K562 (cell line): ENCODE data around the gene NMB. TPM values are rescaled to one million over a fixed set of nuclear protein-coding genes. Genes with fewer than 3 reads are reported as not detected.

Source experiments
- ATAC-seq: fragments of 200-7000 bp; cut with Tn5 transposase; 3 replicates; pipeline ENCODE4 v1.9.1; 2020; ENCODE audit warnings: moderate library complexity
- BruUV-seq: library from RNA; stranded (reverse); fragments of 400-500 nt; replicated peaks from 2 replicates; lab custom pipeline; 2021; lab: Mats Ljungman, UMichigan
- CTCF ChIA-PET: fragments of 300-600 bp; formaldehyde crosslinking; extraction: SDS; loops from one replicate; lab custom pipeline; 2021; ENCODE audit warnings: low intra/inter-chr PET ratio; lab: Yijun Ruan, JAX
- POLR2A ChIA-PET: fragments of 300-600, 350-650 bp; sonication (Branson Sonifier 250); formaldehyde crosslinking; extraction: SDS; loops from one replicate; lab custom pipeline; 2021; ENCODE audit warnings: antibody characterized with exemption, inconsistent platforms; lab: Yijun Ruan, JAX
- DNase-seq, 4 experiments: peaks; one replicate each; pipeline versions ENCODE4 v3.0.0 to v3.0.0-alpha.2; 2011 to 2018; ENCODE audit warnings: low spot score in 3 of 4, mixed read lengths in 3 of 4; ENCODE audit errors: extremely low read depth in 1 of 4
- FAIRE-seq: peaks from 2 replicates; lab custom pipeline; 2011; peaks lifted over from hg19 to GRCh38; lab: Jason Lieb, UNC
- H2AFZ ChIP-seq: 2 replicates; pipeline ENCODE4 v1.6.0; 2011; ENCODE audit warnings: low read depth, low read length, control low read depth, inconsistent platforms
- H3K27ac ChIP-seq: fragments of 200-600 bp; 3 replicates; pipeline ENCODE4 v1.8.0; 2011; ENCODE audit warnings: low read depth, mild to moderate bottlenecking, control low read depth, inconsistent platforms, low read length, moderate library complexity, mixed read lengths; ENCODE audit errors: extremely low read depth
- H3K27me3 ChIP-seq, 2 experiments: fragments of 300-600 bp in 1 of 2; 2 replicates in 1 of 2; 3 replicates in 1 of 2; pipeline versions ENCODE4 v1.6.0 to v1.8.0; 2011; ENCODE audit warnings: inconsistent platforms in 2 of 2, low read length in 2 of 2, mild to moderate bottlenecking in 1 of 2, mixed read lengths in 1 of 2, moderate library complexity in 1 of 2; ENCODE audit not compliant: control insufficient read depth in 2 of 2, insufficient read depth in 2 of 2
- H3K36me3 ChIP-seq: fragments of 300-600 bp; 3 replicates; pipeline ENCODE4 v1.8.0; 2011; ENCODE audit warnings: mild to moderate bottlenecking, low read length, inconsistent platforms; ENCODE audit not compliant: control insufficient read depth, insufficient read depth
- H3K4me1 ChIP-seq, 2 experiments: fragments of 200-600 bp in 1 of 2; replicated peaks in 1 of 2; 2 replicates in 1 of 2; 3 replicates in 1 of 2; pipeline versions ENCODE4 v1.5.1 to v1.8.0; 2011; ENCODE audit warnings: inconsistent platforms in 2 of 2, low read length in 2 of 2, mild to moderate bottlenecking in 1 of 2, mixed read lengths in 1 of 2, moderate library complexity in 1 of 2; ENCODE audit not compliant: control insufficient read depth in 2 of 2, insufficient read depth in 2 of 2
- H3K4me2 ChIP-seq: 2 replicates; pipeline ENCODE4 v1.6.1; 2011; ENCODE audit warnings: low read length, control low read depth, inconsistent platforms, mixed read lengths; ENCODE audit not compliant: insufficient read depth
- H3K4me3 ChIP-seq: fragments of 200-600 bp; sonication (generic), shearing (Covaris generic); 2 replicates; pipeline ENCODE4 v1.5.1; 2016; ENCODE audit warnings: control low read depth, inconsistent platforms
- H3K79me2 ChIP-seq: fragments of 200-600 bp; 3 replicates; pipeline ENCODE4 v1.8.0; 2011; ENCODE audit warnings: low read length, inconsistent platforms; ENCODE audit not compliant: control insufficient read depth, insufficient read depth
- H3K9ac ChIP-seq, 2 experiments: 2 replicates each; pipeline versions ENCODE4 v1.6.0 to v1.6.1; 2011; ENCODE audit warnings: low read depth in 2 of 2, low read length in 2 of 2, control low read depth in 1 of 2, inconsistent platforms in 1 of 2, mild to moderate bottlenecking in 1 of 2, mixed read lengths in 1 of 2; ENCODE audit not compliant: insufficient read depth in 1 of 2
- H3K9me1 ChIP-seq: one replicate; pipeline ENCODE4 v1.6.0; 2011; ENCODE audit warnings: inconsistent platforms, mild to moderate bottlenecking, low read length, moderate library complexity; ENCODE audit not compliant: control insufficient read depth, insufficient read depth
- H3K9me3 ChIP-seq: replicated peaks from 2 replicates; pipeline ENCODE4 v1.5.1; 2011; ENCODE audit warnings: low read depth, low read length, inconsistent platforms; ENCODE audit not compliant: control insufficient read depth, insufficient read depth
- H4K20me1 ChIP-seq: replicated peaks from 2 replicates; pipeline ENCODE4 v1.6.1; 2011; ENCODE audit warnings: low read length, inconsistent platforms, mixed read lengths; ENCODE audit not compliant: control insufficient read depth, insufficient read depth
- CEBPZ ChIP-seq: fragments of 150-350 bp; IDR thresholded peaks from 2 replicates; pipeline ENCODE4 v1.6.1; 2014; ENCODE audit warnings: low read depth, mild to moderate bottlenecking, low read length, borderline replicate concordance
- FOXK2 ChIP-seq, 2 experiments: fragments of 450-650 bp; IDR thresholded peaks in 1 of 2; conservative IDR thresholded peaks in 1 of 2; 2 replicates each; pipeline ENCODE4 v1.6.1; 2016; ENCODE audit warnings: low read depth in 2 of 2, mild to moderate bottlenecking in 1 of 2
- HNRNPK ChIP-seq: fragments of 200-400 bp; formaldehyde crosslinking; IDR thresholded peaks from one replicate; pipeline ENCODE4 v1.6.1; 2018; ENCODE audit warnings: mild to moderate bottlenecking, low read depth, low read length; ENCODE audit not compliant: poor library complexity, severe bottlenecking
- NONO ChIP-seq, 2 experiments: fragments of 200-400 bp in 1 of 2; fragments of 450-650 bp in 1 of 2; formaldehyde crosslinking in 1 of 2; IDR thresholded peaks; 2 replicates each; pipeline ENCODE4 v1.6.1; 2017; ENCODE audit warnings: low read depth in 2 of 2, mild to moderate bottlenecking in 2 of 2, moderate library complexity in 2 of 2, low read length in 1 of 2
- RAD21 ChIP-seq, 2 experiments: fragments of 250-450 bp in 1 of 2; fragments of 450-650 bp in 1 of 2; sonication (Bioruptor Pico) in 1 of 2; formaldehyde crosslinking in 1 of 2; IDR thresholded peaks in 1 of 2; conservative IDR thresholded peaks in 1 of 2; 2 replicates each; pipeline versions ENCODE4 v1.4.0 to v1.8.0; 2020 to 2022; ENCODE audit warnings: mild to moderate bottlenecking in 2 of 2, moderate library complexity in 1 of 2
- SOX6 ChIP-seq: fragments of 450-650 bp; IDR thresholded peaks from 2 replicates; pipeline ENCODE4 v1.6.1; 2014; ENCODE audit warnings: mild to moderate bottlenecking
- ZNF239 ChIP-seq: fragments of 250-450 bp; sonication (Bioruptor Pico); IDR thresholded peaks from 2 replicates; pipeline ENCODE4 v1.4.0; 2020; ENCODE audit warnings: mild to moderate bottlenecking
- ZNF609 ChIP-seq: sonication (generic); formaldehyde crosslinking; IDR thresholded peaks from 2 replicates; pipeline ENCODE4 v1.8.1; 2023; ENCODE audit warnings: missing genetic modification reagents, mild to moderate bottlenecking, borderline replicate concordance
- ZNF740 ChIP-seq, 3 experiments: fragments of 200-800 bp in 1 of 3; sonication (Bioruptor generic) in 1 of 3; sonication (generic) in 1 of 3; formaldehyde crosslinking in 1 of 3; IDR thresholded peaks; 2 replicates each; pipeline versions ENCODE4 v1.6.1 to v1.8.0; 2016 to 2022; ENCODE audit warnings: mild to moderate bottlenecking in 2 of 3, missing compliant biosample characterization in 2 of 3, missing genetic modification characterization in 2 of 3, missing genetic modification reagents in 1 of 3
- WGBS: fragments of 100-300 bp; shearing (Covaris generic); methylation state at CpG from one replicate; pipeline ENCODE4 v1.1.6; 2016; ENCODE audit warnings: low coverage, mixed read lengths; ENCODE audit not compliant: insufficient coverage; ENCODE audit errors: missing lambda C conversion rate; 5-methylcytosine and 5-hydroxymethylcytosine counted together
- in situ Hi-C: fragments of 300-500 bp; cut with MboI; formaldehyde crosslinking; loops from 4 replicates; pipeline ENCODE4 v1.15.0; 2018; ENCODE audit warnings: inconsistent platforms, mixed read lengths
- intact Hi-C: fragments of 100-400 bp; cut with micrococcal nuclease; formaldehyde crosslinking; loops from 2 replicates; pipeline ENCODE4 v1.14.2; 2022
- polyA plus RNA-seq, 8 experiments: library from polyadenylated mRNA; depleted of rRNA in 4 of 8; stranded (reverse) in 5 of 8; unstranded in 3 of 8; fragments of >200 nt; fragmentation: Nextera tagmentation in 2 of 8; fragmentation: Illumina TruSeq in 1 of 8; extraction: Ambion mirVana in 2 of 8; extraction: Trizol in 1 of 8; gene quantifications; 2 replicates each; pipeline versions ENCODE4 v1.2.1 to v1.2.3, GENCODE V29; 2011 to 2014; ENCODE audit warnings: inconsistent platforms in 1 of 8, missing spikeins in 1 of 8
- total RNA-seq, 7 experiments: library from RNA; depleted of rRNA in 6 of 7; stranded (reverse); fragments of >200 nt in 6 of 7; fragmentation: Illumina TruSeq in 2 of 7; extraction: Trizol in 2 of 7; gene quantifications; 2 replicates each; pipeline versions ENCODE4 v1.2.1 to v1.2.3, GENCODE V29; 2011 to 2021; ENCODE audit warnings: low replicate concordance in 1 of 7

NMB gene
- total and polyA plus RNA-seq, 9 of the 15 experiments (the other 6 are each of a cell fraction or from before 2014, with no cell fraction given), result 0.06 to 0.16 (median 0.09) TPM; not detected in 5

- Histone ChIP-seq H2AFZ (no peak overlapping the region), H3K4me3 (no peak overlapping the region), H3K9me3 (no peaks in the 10 kb centered on the region), H3K9me1 (no peaks in the 10 kb centered on the region), H3K9ac (no peak overlapping the region), H3K79me2 (no peaks in the 10 kb centered on the region), H3K4me1 (no peaks in the 10 kb centered on the region), H3K4me2 (no peak overlapping the region), H4K20me1 (no peaks in the 10 kb centered on the region), H3K27ac (no peak overlapping the region), H3K27me3 (no peaks in the 10 kb centered on the region), H3K36me3 (peaks cover 70% of the 10 kb centered on the region)
- in situ Hi-C loops, result no loop called here
- FAIRE-seq (no peak), DNase-seq (no peak), ATAC-seq (no peak)
- POLR2A ChIA-PET, result interaction anchor here (0.6 kb wide), 1 partner anchor 83 kb away, joined by 3 read pairs; no protein-coding TSS in a partner anchor
- BruUV-seq, result no TSS peak
- intact Hi-C loops, result no loop called here
- CTCF ChIA-PET, result no interaction called here
- 96% methylated on average over 3 of the region's 3 CpGs for WGBS
- no peak for TF ChIP-seq NONO (IDR thresholded peaks at IDR 0.05; ENCODE audit: low read depth in 2 of 2, low read length in 1 of 2)
- TF ChIP-seq CEBPZ, result no peak
- TF ChIP-seq FOXK2 (conservative IDR thresholded peaks at IDR 0.05 in 1 of 2, IDR thresholded peaks at IDR 0.05 in 1 of 2; ENCODE audit: low read depth in 2 of 2), result no peak
- TF ChIP-seq ZNF740 (CRISPR knock-in tag; IDR thresholded peaks at IDR 0.05), result no peak
- TF ChIP-seq ZNF740 (tag; IDR thresholded peaks at IDR 0.05), result no peak
- no peak for TF ChIP-seq HNRNPK
- TF ChIP-seq ZNF239 (CRISPR knock-in tag), result no peak
- no peak for TF ChIP-seq SOX6
- no peak for TF ChIP-seq ZNF609 (CRISPR knock-in tag)
- TF ChIP-seq RAD21 (CRISPR knock-in tag; conservative IDR thresholded peaks at IDR 0.05 in 1 of 2, IDR thresholded peaks at IDR 0.05 in 1 of 2), result no peak
Measured at GRCh38 chr15:84668221-84668982, 10.4 kb upstream of the NMB start.
